Measurements from ENCODE around the gene LMX1B. TPM values are rescaled to one million over a fixed set of nuclear protein-coding genes. Genes with fewer than 3 reads are reported as not detected.

LMX1B gene
- total and polyA plus RNA-seq, 2 of the 4 experiments (the other 2 are of a cell fraction): not detected

GRCh38 chr9:126595982-126596381, 17.7 kb upstream of the LMX1B start:
- no peaks in the 10 kb centered on the region for H3K36me3 ChIP-seq (ENCODE audit: control insufficient read depth, insufficient read depth, low read length)
- no peak overlapping the region for H3K56ac ChIP-seq (ENCODE audit: extremely low read depth, insufficient read depth, low read length)
- 0 out of 2 replicates have a peak, but pooled peaks cover under 1% of the 10 kb centered on the region for H3K9me3 ChIP-seq (ENCODE audit: control insufficient read depth, insufficient read depth, low read length)
- BruUV-seq (replicated peaks): no TSS peak
- no peak overlapping the region for H3K23ac ChIP-seq (ENCODE audit: low read depth, low read length)
- H3K4me3 ChIP-seq (ENCODE audit: insufficient read depth, low read depth, low read length): no peak overlapping the region
- H3K27me3 ChIP-seq (ENCODE audit: control insufficient read depth, insufficient read depth, low read length): peaks cover 22% of the 10 kb centered on the region
- no peak overlapping the region for H3K14ac ChIP-seq (replicated peaks; ENCODE audit: low read depth, low read length)
- dilution Hi-C loops (cut with HindIII; ENCODE audit: low sequenced_read_pairs, unreplicated experiment): no loop called here
- H2BK15ac ChIP-seq (ENCODE audit: low read depth, low read length): no peak overlapping the region
- POLR2A ChIA-PET (ENCODE audit: unreplicated experiment): no interaction called here
- CTCF ChIA-PET: no interaction called here
- H3K27ac ChIP-seq (ENCODE audit: insufficient read depth, low read length): no peak overlapping the region
- ATAC-seq (ENCODE audit: low read depth) (no peak), DNase-seq (no peak)
- H3K4me2 ChIP-seq (ENCODE audit: low read depth, low read length): no peak overlapping the region
- no peak overlapping the region for H3K9ac ChIP-seq (ENCODE audit: low read depth, low read length)
- H3K9me1 ChIP-seq (ENCODE audit: insufficient read depth, low read length): no peaks in the 10 kb centered on the region
- H3K4me1 ChIP-seq (ENCODE audit: control insufficient read depth, insufficient read depth, low read length): no peaks in the 10 kb centered on the region
- TF ChIP-seq MAFK (IDR thresholded peaks at IDR 0.05; ENCODE audit: low read depth, low read length) (no peak), CEBPB (IDR thresholded peaks at IDR 0.05; ENCODE audit: low read depth, low read length) (no peak), RCOR1 (IDR thresholded peaks at IDR 0.05; ENCODE audit: insufficient replicate concordance, low read length) (no peak), RAD21 (IDR thresholded peaks at IDR 0.05; ENCODE audit: low read length) (no peak), ELK1 (IDR thresholded peaks at IDR 0.05; ENCODE audit: borderline replicate concordance, low read depth, low read length) (no peak), FOS (IDR thresholded peaks at IDR 0.05; ENCODE audit: low read depth, low read length) (no peak), NFE2L2 (IDR thresholded peaks at IDR 0.05; ENCODE audit: low read depth, low read length) (no peak), SMC3 (IDR thresholded peaks at IDR 0.05; ENCODE audit: low read depth, low read length) (no peak), MXI1 (IDR thresholded peaks at IDR 0.05; ENCODE audit: borderline replicate concordance, low read depth, low read length) (no peak), USF2 (IDR thresholded peaks at IDR 0.05; ENCODE audit: low read depth, low read length) (no peak), CHD1 (IDR thresholded peaks at IDR 0.05; ENCODE audit: low read depth, low read length) (no peak), POLR2A (IDR thresholded peaks at IDR 0.05; ENCODE audit: low read depth, low read length) (no peak), MAZ (IDR thresholded peaks at IDR 0.05; ENCODE audit: borderline replicate concordance, low read depth, low read length) (no peak), RFX5 (IDR thresholded peaks at IDR 0.05; ENCODE audit: low read depth, low read length) (no peak), BHLHE40 (IDR thresholded peaks at IDR 0.05; ENCODE audit: low read depth, low read length) (no peak), CTCF (conservative IDR thresholded peaks at IDR 0.05; ENCODE audit: low read depth, low read length) (no peak)
- no peak overlapping the region for H2AK5ac ChIP-seq (ENCODE audit: low read depth, low read length)
- in situ Hi-C loops (cut with MboI; ENCODE audit: low sequenced_read_pairs): no loop called here
- no peak overlapping the region for H4K91ac ChIP-seq (ENCODE audit: insufficient read depth, low read depth, low read length)
- no peak overlapping the region for H2AK9ac ChIP-seq (replicated peaks; ENCODE audit: low read depth, low read length, poor library complexity)
- H4K20me1 ChIP-seq (ENCODE audit: insufficient read depth, low read length): no peaks in the 10 kb centered on the region
- WGBS, 2 experiments (ENCODE audit: extremely low coverage in 2 of 2, insufficient read length in 1 of 2): 40% methylated on average over 1 of the region's 2 CpGs; no CpG with 5 or more reads in 1 of the 2 experiments
- no peak overlapping the region for H2AFZ ChIP-seq (replicated peaks; ENCODE audit: low read length, poor library complexity)
- no peak overlapping the region for H4K8ac ChIP-seq (ENCODE audit: low read depth in 2 of 2, low read length in 2 of 2)
- no peak overlapping the region for H2BK5ac ChIP-seq (ENCODE audit: low read depth, low read length, poor library complexity, severe bottlenecking)
- intact Hi-C loops (cut with micrococcal nuclease): loop anchor here (5.0 kb wide), 1 partner anchor 186 kb away; no protein-coding TSS in a partner anchor
- H2BK20ac ChIP-seq (ENCODE audit: low read depth, low read length): no peak overlapping the region
- no peak overlapping the region for H2BK120ac ChIP-seq (ENCODE audit: low read depth, low read length)
- no peak overlapping the region for H3K4ac ChIP-seq (ENCODE audit: low read depth, low read length)
- H4K5ac ChIP-seq (ENCODE audit: low read depth, low read length): no peak overlapping the region
- no peak overlapping the region for H3K18ac ChIP-seq (ENCODE audit: low read depth, low read length)
- H3K79me1 ChIP-seq (ENCODE audit: low read depth in 1 of 2, low read length in 2 of 2): no peaks in the 10 kb centered on the region

Measured in IMR-90 (cell line).